Measurements from ENCODE around the gene TRPV3. TPM values are rescaled to one million over a fixed set of nuclear protein-coding genes. Genes with fewer than 3 reads are reported as not detected.

TRPV3 gene
- total and polyA plus RNA-seq, 10 donors, result 0.13 to 2.0 (median 0.99) TPM

DNA sequence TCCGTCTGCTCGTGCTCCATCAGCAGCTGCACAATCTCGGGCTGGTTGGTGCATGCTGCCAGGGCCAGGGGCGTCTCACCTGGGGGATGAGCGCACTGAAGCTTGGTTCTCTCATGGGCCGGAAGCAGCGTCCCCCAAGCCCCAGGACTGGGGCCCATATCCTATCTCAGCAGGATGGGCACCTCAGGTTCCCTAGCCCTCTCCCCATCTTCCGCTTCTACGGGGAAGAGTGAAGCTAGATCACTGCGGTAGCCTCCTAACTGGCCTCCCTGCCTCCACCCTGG lies 24.8 kb downstream of the TRPV3 start:
- 89 to 99% (median 95%) methylated on average over 6 to 10 of the region's 10 CpGs for WGBS, 5 donors
- peaks cover 0 to 47% (median 0%) of the 10 kb centered on the region in 7 donors for H3K27me3 ChIP-seq (replicated peaks in 1 of 7)
- intact Hi-C loops (cut with DNase I; ENCODE audit: low total_unique reads), result no loop called here
- no peak for TF ChIP-seq CTCF (IDR thresholded peaks at IDR 0.05 in 8 of 11, conservative IDR thresholded peaks at IDR 0.05 in 3 of 11)
- TF ChIP-seq POLR2AphosphoS5 (IDR thresholded peaks at IDR 0.05), result no peak
- no peak for TF ChIP-seq POLR2A (IDR thresholded peaks at IDR 0.05)
- peaks cover 0 to 15% (median 0%) of the 10 kb centered on the region in 6 donors for H3K4me1 ChIP-seq
- H3K4me3 ChIP-seq, result no peak overlapping the region
- no peak overlapping the region for H3K27ac ChIP-seq
- DNase-seq, result no peak
- no peaks in the 10 kb centered on the region for H3K36me3 ChIP-seq
- H3K9me3 ChIP-seq, result no peaks in the 10 kb centered on the region

GRCh38 chr17:3532106-3532858 lies 25.3 kb downstream of the TRPV3 start:
- Histone ChIP-seq H3K36me3 (no peaks in the 10 kb centered on the region), H3K4me1 (peaks cover 0 to 15% (median 0%) of the 10 kb centered on the region in 6 donors), H3K27ac (no peak overlapping the region), H3K4me3 (no peak overlapping the region), H3K27me3 (replicated peaks in 1 of 7) (peaks cover 0 to 47% (median 0%) of the 10 kb centered on the region in 7 donors), H3K9me3 (no peaks in the 10 kb centered on the region)
- DNase-seq, result peak; percentile 59
- 85 to 91% (median 86%) methylated on average over 26 to 36 of the region's 36 CpGs for WGBS, 5 donors
- intact Hi-C loops (cut with DNase I; ENCODE audit: low total_unique reads), result no loop called here
- TF ChIP-seq POLR2A (IDR thresholded peaks at IDR 0.05) (no peak), CTCF (IDR thresholded peaks at IDR 0.05 in 8 of 11, conservative IDR thresholded peaks at IDR 0.05 in 3 of 11) (no peak), POLR2AphosphoS5 (IDR thresholded peaks at IDR 0.05) (no peak)

- peaks cover 0 to 47% (median 0%) of the 10 kb centered on the region in 7 donors for H3K27me3 ChIP-seq (replicated peaks in 1 of 7)
- no peak overlapping the region for H3K4me3 ChIP-seq
- H3K4me1 ChIP-seq, result peaks cover 0 to 15% (median 0%) of the 10 kb centered on the region in 6 donors
- DNase-seq, result peak; percentile 56
- H3K9me3 ChIP-seq, result no peaks in the 10 kb centered on the region
- TF ChIP-seq POLR2AphosphoS5 (IDR thresholded peaks at IDR 0.05), result no peak
- no peak for TF ChIP-seq CTCF (IDR thresholded peaks at IDR 0.05 in 8 of 11, conservative IDR thresholded peaks at IDR 0.05 in 3 of 11)
- TF ChIP-seq POLR2A (IDR thresholded peaks at IDR 0.05), result no peak
- WGBS, 5 donors, result 78 to 84% (median 81%) methylated on average over 13 to 21 of the region's 21 CpGs
- H3K27ac ChIP-seq, result no peak overlapping the region
- H3K36me3 ChIP-seq, result no peaks in the 10 kb centered on the region
- intact Hi-C loops (cut with DNase I; ENCODE audit: low total_unique reads), result no loop called here
Observed at GRCh38 chr17:3531266-3532101, 26.1 kb downstream of the TRPV3 start.
